ENCODE results near the gene FSTL4. TPM values are rescaled to one million over a fixed set of nuclear protein-coding genes. Genes with fewer than 3 reads are reported as not detected.

FSTL4 gene
- total and polyA plus RNA-seq, 2 of the 13 experiments (the other 11 are each of a cell fraction or from before 2014, with no cell fraction given): 2.1 to 3.0 TPM

- Histone ChIP-seq H3K9me3 (ENCODE audit: low read length) (peaks cover 6% of the 10 kb centered on the region), H3K9ac (ENCODE audit: insufficient read depth, low read depth, low read length) (no peak overlapping the region), H2AFZ (ENCODE audit: low read length) (no peak overlapping the region), H4K20me1 (ENCODE audit: insufficient read depth, low read length) (no peaks in the 10 kb centered on the region), H3K27me3 (ENCODE audit: control insufficient read depth in 1 of 2, insufficient read depth in 2 of 2, low read length in 2 of 2) (peaks cover 0 to 7% of the 10 kb centered on the region in 2 experiments; a peak in 1 of 5 replicates), H3K4me2 (ENCODE audit: low read depth, low read length) (no peak overlapping the region), H3K27ac (ENCODE audit: extremely low read length, insufficient read depth, low read length) (no peak overlapping the region), H3K4me1 (ENCODE audit: insufficient read depth, low read length) (peaks cover 9% of the 10 kb centered on the region; the same call in 1 of the 2 replicates), H3K79me2 (ENCODE audit: insufficient read depth, low read length) (no peaks in the 10 kb centered on the region), H3K36me3 (replicated peaks in 1 of 2; ENCODE audit: control insufficient read depth in 1 of 2, insufficient read depth in 2 of 2, low read length in 2 of 2) (no peaks in the 10 kb centered on the region), H3K4me3 (replicated peaks in 1 of 3; ENCODE audit: insufficient read depth in 1 of 3, low read depth in 2 of 3, low read length in 3 of 3) (no peak overlapping the region)
- TF ChIP-seq ZNF446 (CRISPR knock-in tag; IDR thresholded peaks at IDR 0.05) (no peak), ZBTB26 (CRISPR knock-in tag; IDR thresholded peaks at IDR 0.05; ENCODE audit: borderline replicate concordance) (no peak), ZNF558 (CRISPR knock-in tag; IDR thresholded peaks at IDR 0.05; ENCODE audit: borderline replicate concordance) (no peak), ZMYM3 (CRISPR knock-in tag; IDR thresholded peaks at IDR 0.05) (no peak), ZFP36 (IDR thresholded peaks at IDR 0.05; ENCODE audit: borderline replicate concordance, low read depth, low read length, partially characterized antibody) (no peak), ZNF530 (CRISPR knock-in tag; IDR thresholded peaks at IDR 0.05; ENCODE audit: low read depth) (no peak)
- FAIRE-seq (no peak), ATAC-seq (no peak), DNase-seq (ENCODE audit: low spot score) (no peak)
- intact Hi-C loops (cut with micrococcal nuclease; ENCODE audit: unreplicated experiment) (no loop called here), in situ Hi-C loops (cut with HindIII; ENCODE audit: extremely low pct_ligation_motif_present, low pct_unique_long_range_greater_than_20kb) (no loop called here)
- 19% methylated on average over 4 of the region's 7 CpGs for WGBS (ENCODE audit: low lambda C conversion rate)
- POLR2A ChIA-PET: no interaction called here
- CTCF ChIA-PET (ENCODE audit: low intra/inter-chr PET ratio, low total read pairs): no interaction called here
- no TSS peak for BruUV-seq (replicated peaks)
Measured at GRCh38 chr5:133372293-133372937, 239.9 kb downstream of the FSTL4 start.

Data from HepG2 (cell line).